Keratinocyte (primary cell): ENCODE measurements around the gene BRCA2. TPM values are rescaled to one million over a fixed set of nuclear protein-coding genes. Genes with fewer than 3 reads are reported as not detected.

Source experiments
- DNase-seq: peaks from one replicate; pipeline ENCODE4 v3.0.0-alpha.2; 2011; ENCODE audit warnings: low read depth, missing footprints, low spot score
- FAIRE-seq: peaks from 2 replicates; lab custom pipeline; 2011; peaks lifted over from hg19 to GRCh38; lab: Jason Lieb, UNC
- H2AFZ ChIP-seq: 2 replicates; pipeline ENCODE4 v1.6.0; 2012; ENCODE audit warnings: low read length, control low read depth, inconsistent platforms; ENCODE audit not compliant: control insufficient read depth
- H3K27ac ChIP-seq: 2 replicates; pipeline ENCODE4 v1.5.1; 2011; ENCODE audit warnings: low read length; ENCODE audit not compliant: control insufficient read depth, insufficient read depth
- H3K27me3 ChIP-seq: 3 replicates; pipeline ENCODE4 v1.6.0; 2011; ENCODE audit warnings: low read length; ENCODE audit not compliant: control insufficient read depth, insufficient read depth; ENCODE audit errors: extremely low read depth
- H3K36me3 ChIP-seq, 2 experiments: 2 replicates in 1 of 2; 3 replicates in 1 of 2; pipeline ENCODE4 v1.5.1; 2011; ENCODE audit warnings: low read length in 2 of 2, mild to moderate bottlenecking in 1 of 2; ENCODE audit not compliant: control insufficient read depth in 2 of 2, insufficient read depth in 2 of 2; ENCODE audit errors: extremely low read depth in 1 of 2
- H3K4me1 ChIP-seq: 3 replicates; pipeline ENCODE4 v1.5.1; 2011; ENCODE audit warnings: low read length; ENCODE audit not compliant: control insufficient read depth, insufficient read depth; ENCODE audit errors: extremely low read depth
- H3K4me2 ChIP-seq: 3 replicates; pipeline ENCODE4 v1.6.0; 2011; ENCODE audit warnings: low read depth, low read length; ENCODE audit not compliant: control insufficient read depth, insufficient read depth; ENCODE audit errors: extremely low read depth
- H3K4me3 ChIP-seq, 3 experiments: fragments of 200-600 bp in 1 of 3; sonication (generic) in 1 of 3; 2 replicates in 2 of 3; 3 replicates in 1 of 3; pipeline ENCODE4 v1.5.1; 2011 to 2016; ENCODE audit warnings: low read length in 3 of 3, mild to moderate bottlenecking in 3 of 3, control low read depth in 2 of 3, inconsistent platforms in 1 of 3, low read depth in 1 of 3, mixed read lengths in 1 of 3, mixed run types in 1 of 3, moderate library complexity in 1 of 3; ENCODE audit not compliant: control insufficient read depth in 2 of 3, insufficient read depth in 2 of 3; ENCODE audit errors: extremely low read depth in 1 of 3
- H3K79me2 ChIP-seq: 2 replicates; pipeline ENCODE4 v1.6.0; 2012; ENCODE audit warnings: low read length; ENCODE audit not compliant: control insufficient read depth, insufficient read depth
- H3K9ac ChIP-seq: 3 replicates; pipeline ENCODE4 v1.6.0; 2011; ENCODE audit warnings: low read length; ENCODE audit not compliant: control insufficient read depth, insufficient read depth; ENCODE audit errors: extremely low read depth
- H3K9me1 ChIP-seq: 3 replicates; pipeline ENCODE4 v1.6.0; 2011; ENCODE audit warnings: low read length; ENCODE audit not compliant: control insufficient read depth, insufficient read depth; ENCODE audit errors: extremely low read depth
- H3K9me3 ChIP-seq: 2 replicates; pipeline ENCODE4 v1.5.1; 2012; ENCODE audit warnings: low read depth, low read length; ENCODE audit not compliant: control insufficient read depth
- H4K20me1 ChIP-seq: 3 replicates; pipeline ENCODE4 v1.6.0; 2011; ENCODE audit warnings: low read length; ENCODE audit not compliant: control insufficient read depth, insufficient read depth; ENCODE audit errors: extremely low read depth
- EZH2 ChIP-seq: IDR thresholded peaks from one replicate; pipeline ENCODE4 v1.6.1; 2012; ENCODE audit warnings: inconsistent platforms, mild to moderate bottlenecking, low read length, moderate library complexity
- dilution Hi-C: fragments of 300-500 bp; cut with MboI; formaldehyde crosslinking; loops from one replicate; pipeline ENCODE4 v1.7.0; 2020; ENCODE audit warnings: low sequenced_read_pairs; ENCODE audit not compliant: extremely low pct_ligation_motif_present
- polyA plus RNA-seq, 5 experiments: library from polyadenylated mRNA; depleted of rRNA in 3 of 5; stranded (reverse) in 3 of 5; stranded (forward) in 1 of 5; unstranded in 1 of 5; fragments of >200 nt; gene quantifications; 1 replicate in 1 of 5; 2 replicates in 3 of 5; 3 replicates in 1 of 5; pipeline versions ENCODE4 v1.2.1 to v1.2.3, GENCODE V29; 2011 to 2012; ENCODE audit warnings: missing spikeins in 2 of 5, low read depth in 1 of 5, low replicate concordance in 1 of 5
- TF ChIP-seq, protein P1 (sequence below), 3 experiments: IDR thresholded peaks in 1 of 3; conservative IDR thresholded peaks in 1 of 3; optimal IDR thresholded peaks in 1 of 3; 2 replicates in 2 of 3; 3 replicates in 1 of 3; pipeline versions ENCODE3 to v1.5.1; 2011; ENCODE audit warnings: low read length in 3 of 3, mild to moderate bottlenecking in 3 of 3, moderate library complexity in 2 of 3, control low read depth in 1 of 3, inconsistent platforms in 1 of 3; ENCODE audit not compliant: insufficient read depth in 2 of 3; ENCODE audit errors: extremely low read depth in 1 of 3

Gene BRCA2
- polyA plus RNA-seq, 1 donor (not counting 4 experiments of a cell fraction or from before 2014, with no cell fraction given) = 2.4 TPM

DNA sequence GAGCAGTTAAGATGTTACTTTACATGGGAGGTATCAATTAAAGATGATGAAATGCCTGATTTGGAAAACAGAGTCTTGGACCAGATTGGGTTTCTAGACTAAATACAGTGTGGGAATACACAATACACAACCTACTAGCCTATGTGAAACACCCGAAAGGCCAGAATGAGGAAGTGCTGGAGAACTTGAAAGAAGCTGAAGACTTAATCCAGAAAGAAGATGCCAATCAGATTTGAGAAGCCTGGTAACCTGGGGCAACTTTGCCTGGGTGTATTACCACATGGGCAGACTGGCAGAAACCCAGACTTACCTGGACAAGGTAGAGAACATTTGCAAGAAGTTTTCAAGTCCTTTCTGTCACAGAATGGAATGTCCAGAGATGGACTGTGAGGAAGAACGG, 69.4 kb downstream of the BRCA2 start:
- Histone ChIP-seq H3K27ac (no peak overlapping the region), H3K4me1 (no peaks in the 10 kb centered on the region), H3K9me3 (no peaks in the 10 kb centered on the region), H3K9ac (no peak overlapping the region), H3K9me1 (no peaks in the 10 kb centered on the region), H4K20me1 (no peaks in the 10 kb centered on the region), H3K36me3 (peaks cover 0 to 7% of the 10 kb centered on the region in 2 experiments), H3K27me3 (no peaks in the 10 kb centered on the region), H3K4me2 (no peak overlapping the region), H3K79me2 (no peaks in the 10 kb centered on the region), H3K4me3 (no peak overlapping the region), H2AFZ (no peak overlapping the region)
- dilution Hi-C loops = no loop called here
- no peak for TF ChIP-seq EZH2
- TF ChIP-seq, protein P1, sequence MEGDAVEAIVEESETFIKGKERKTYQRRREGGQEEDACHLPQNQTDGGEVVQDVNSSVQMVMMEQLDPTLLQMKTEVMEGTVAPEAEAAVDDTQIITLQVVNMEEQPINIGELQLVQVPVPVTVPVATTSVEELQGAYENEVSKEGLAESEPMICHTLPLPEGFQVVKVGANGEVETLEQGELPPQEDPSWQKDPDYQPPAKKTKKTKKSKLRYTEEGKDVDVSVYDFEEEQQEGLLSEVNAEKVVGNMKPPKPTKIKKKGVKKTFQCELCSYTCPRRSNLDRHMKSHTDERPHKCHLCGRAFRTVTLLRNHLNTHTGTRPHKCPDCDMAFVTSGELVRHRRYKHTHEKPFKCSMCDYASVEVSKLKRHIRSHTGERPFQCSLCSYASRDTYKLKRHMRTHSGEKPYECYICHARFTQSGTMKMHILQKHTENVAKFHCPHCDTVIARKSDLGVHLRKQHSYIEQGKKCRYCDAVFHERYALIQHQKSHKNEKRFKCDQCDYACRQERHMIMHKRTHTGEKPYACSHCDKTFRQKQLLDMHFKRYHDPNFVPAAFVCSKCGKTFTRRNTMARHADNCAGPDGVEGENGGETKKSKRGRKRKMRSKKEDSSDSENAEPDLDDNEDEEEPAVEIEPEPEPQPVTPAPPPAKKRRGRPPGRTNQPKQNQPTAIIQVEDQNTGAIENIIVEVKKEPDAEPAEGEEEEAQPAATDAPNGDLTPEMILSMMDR (optimal IDR thresholded peaks at IDR 0.05 in 1 of 3, IDR thresholded peaks at IDR 0.05 in 1 of 3, conservative IDR thresholded peaks at IDR 0.05 in 1 of 3; ENCODE audit: extremely low read depth in 1 of 3, insufficient read depth in 2 of 3, low read length in 3 of 3) = no peak
- FAIRE-seq (no peak), DNase-seq (no peak)

DNA sequence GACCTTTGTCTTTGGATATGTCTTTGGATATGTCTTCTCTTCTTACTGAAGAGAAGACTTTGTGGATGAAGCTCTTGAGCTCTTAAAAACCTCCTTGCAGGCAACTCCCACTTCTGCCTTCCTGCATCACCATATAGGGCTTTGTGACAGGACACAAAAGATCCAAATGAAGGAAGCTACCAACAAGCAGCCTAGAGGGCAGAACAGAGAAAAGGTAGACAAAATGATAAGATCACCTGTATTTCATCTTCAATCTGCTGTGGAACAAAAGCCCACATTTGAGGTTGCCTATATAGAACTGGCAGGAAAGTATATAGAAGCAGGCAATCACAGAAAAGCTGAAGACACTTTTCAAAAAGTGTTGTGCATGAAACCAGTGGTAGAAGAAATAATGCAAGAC, 70.1 kb downstream of the BRCA2 start:
- dilution Hi-C loops = no loop called here
- no peak for FAIRE-seq
- H3K9ac ChIP-seq = no peak overlapping the region
- H3K9me3 ChIP-seq = no peaks in the 10 kb centered on the region
- no peak overlapping the region for H2AFZ ChIP-seq
- H3K36me3 ChIP-seq = peaks cover 0 to 7% of the 10 kb centered on the region in 2 experiments
- H3K79me2 ChIP-seq = no peaks in the 10 kb centered on the region
- H3K27me3 ChIP-seq = no peaks in the 10 kb centered on the region
- TF ChIP-seq, protein P1 (optimal IDR thresholded peaks at IDR 0.05 in 1 of 3, IDR thresholded peaks at IDR 0.05 in 1 of 3, conservative IDR thresholded peaks at IDR 0.05 in 1 of 3; ENCODE audit: extremely low read depth in 1 of 3, insufficient read depth in 2 of 3, low read length in 3 of 3) = no peak
- TF ChIP-seq EZH2 = no peak
- H4K20me1 ChIP-seq = no peaks in the 10 kb centered on the region
- H3K9me1 ChIP-seq = no peaks in the 10 kb centered on the region
- H3K27ac ChIP-seq = no peak overlapping the region
- H3K4me3 ChIP-seq = no peak overlapping the region
- H3K4me1 ChIP-seq = peaks cover 3% of the 10 kb centered on the region
- no peak overlapping the region for H3K4me2 ChIP-seq
- DNase-seq = no peak
